ENCODE results near the gene MUSK.
"Not testable (repeated sequence)": the region's sequence is repeated elsewhere in the genome, so short reads cannot be mapped to it uniquely, and the experiment has no call there.

MUSK gene

DNA sequence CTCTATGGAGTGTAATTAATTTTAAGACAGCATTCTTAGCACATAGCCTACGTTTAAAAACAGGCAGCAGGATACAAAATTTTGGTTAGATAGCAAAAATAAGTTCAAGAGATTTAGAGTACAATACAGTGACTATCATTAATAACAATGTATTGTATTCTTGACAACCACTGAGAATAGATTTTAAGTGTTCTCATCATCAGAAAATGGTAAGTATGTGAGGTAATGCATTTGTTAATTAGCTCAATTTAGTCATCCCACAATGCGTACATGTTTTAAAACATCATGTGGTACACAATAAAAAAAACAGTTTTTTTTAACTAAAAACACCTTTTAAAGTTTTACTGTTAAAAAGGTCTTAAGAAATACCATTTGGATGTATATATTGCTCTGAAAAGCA is 94.2 kb downstream of the MUSK start:
- DNase-seq (ENCODE audit: low read depth in 2 of 2) = no peak

DNA sequence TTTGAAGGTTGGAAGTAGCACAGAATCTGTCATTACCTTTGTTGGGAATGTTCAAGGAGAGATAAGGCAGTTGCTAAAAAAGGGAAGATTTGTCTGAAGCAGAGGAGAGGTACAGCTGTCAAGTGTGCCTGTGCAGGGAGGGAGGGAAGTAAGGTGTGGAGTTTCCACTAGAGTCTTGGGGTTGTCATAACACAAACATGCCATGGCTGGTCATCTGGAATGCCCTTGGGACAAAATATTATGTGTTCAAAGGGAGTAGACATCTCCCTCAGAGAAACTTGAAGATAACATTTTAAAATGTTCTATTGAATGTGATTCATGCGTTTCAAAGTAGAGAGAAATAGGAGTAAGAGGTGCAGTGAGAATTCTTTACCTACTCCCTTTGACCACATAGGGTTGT is 95.0 kb downstream of the MUSK start:
- DNase-seq (ENCODE audit: low read depth in 2 of 2) = no peak

DNA sequence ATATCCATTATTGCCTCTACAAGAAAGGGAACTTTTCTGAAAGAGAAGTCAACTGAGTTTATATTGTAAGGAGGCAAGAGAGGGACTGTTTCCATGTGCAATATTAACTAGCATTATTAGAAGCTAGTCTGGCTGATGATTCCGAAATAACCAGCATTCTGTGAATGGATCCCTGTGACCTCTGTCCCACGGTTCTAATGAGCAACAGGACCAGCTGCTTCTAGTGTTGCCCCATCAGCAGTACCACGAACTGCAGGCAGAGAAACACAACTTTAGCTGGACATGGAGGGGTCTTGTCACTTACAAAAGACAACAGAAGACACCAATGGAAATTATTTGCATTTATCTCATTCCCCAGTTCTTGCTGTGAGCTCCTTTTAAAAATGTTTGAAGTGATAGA is 95.4 kb downstream of the MUSK start:
- DNase-seq (ENCODE audit: low read depth in 2 of 2) = no peak

DNA sequence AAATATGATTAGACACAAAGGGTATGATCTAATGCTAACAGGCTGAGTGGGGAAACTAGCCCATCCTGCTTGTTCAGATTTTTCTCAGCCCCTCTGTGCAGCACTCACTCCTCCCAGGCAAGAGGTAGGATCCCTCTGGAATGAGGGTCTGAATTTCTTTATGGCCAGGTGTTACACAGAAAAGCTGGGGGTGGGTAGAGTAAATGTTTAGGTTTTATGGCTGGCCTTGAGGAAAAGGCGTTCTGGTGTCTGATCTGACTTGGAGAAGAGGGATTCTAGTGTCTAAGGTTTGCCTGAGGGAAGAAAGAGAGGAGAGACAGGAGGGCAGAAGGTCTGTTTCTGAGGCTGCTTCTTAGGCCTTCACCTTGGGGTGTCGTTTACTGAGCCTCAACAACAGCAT is 97.3 kb downstream of the MUSK start:
- DNase-seq (ENCODE audit: low read depth in 2 of 2) = no peak

DNA sequence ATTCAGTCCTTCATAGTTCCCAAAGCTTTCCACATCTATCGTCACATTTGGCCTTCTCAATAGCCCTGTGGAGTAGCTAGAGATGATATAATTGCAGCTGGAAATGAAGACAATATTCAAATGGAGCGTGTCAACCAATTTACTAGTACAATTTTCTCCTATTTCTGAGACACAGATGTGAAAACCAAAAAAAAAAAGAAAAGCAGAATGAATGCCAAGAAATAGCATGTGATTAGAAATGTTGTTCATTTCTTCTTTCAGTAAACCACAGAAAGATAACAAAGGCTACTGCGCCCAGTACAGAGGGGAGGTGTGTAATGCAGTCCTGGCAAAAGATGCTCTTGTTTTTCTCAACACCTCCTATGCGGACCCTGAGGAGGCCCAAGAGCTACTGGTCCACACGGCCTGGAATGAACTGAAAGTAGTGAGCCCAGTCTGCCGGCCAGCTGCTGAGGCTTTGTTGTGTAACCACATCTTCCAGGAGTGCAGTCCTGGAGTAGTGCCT is 99.0 kb downstream of the MUSK start:
- DNase-seq (ENCODE audit: low read depth in 2 of 2) = no peak

DNA sequence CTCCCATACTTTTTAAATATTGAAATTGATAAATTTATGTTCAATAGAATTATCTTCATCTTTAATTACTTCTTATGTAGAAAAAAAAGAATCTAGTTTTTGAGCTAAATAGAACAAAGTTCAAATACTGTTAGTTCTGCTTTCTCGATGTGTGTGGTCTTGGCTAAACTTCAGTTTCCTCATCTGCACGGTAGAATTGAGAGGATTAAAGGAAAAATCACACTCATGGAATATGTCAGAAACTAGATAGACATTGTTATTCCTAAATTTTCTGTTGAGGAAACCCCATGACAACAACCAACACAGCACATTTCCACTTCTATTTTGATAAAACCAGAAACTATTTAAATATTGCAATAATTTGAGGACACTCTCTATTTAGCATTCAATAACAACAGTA is 100.3 kb downstream of the MUSK start:
- no peak for DNase-seq (ENCODE audit: low read depth in 2 of 2)

DNA sequence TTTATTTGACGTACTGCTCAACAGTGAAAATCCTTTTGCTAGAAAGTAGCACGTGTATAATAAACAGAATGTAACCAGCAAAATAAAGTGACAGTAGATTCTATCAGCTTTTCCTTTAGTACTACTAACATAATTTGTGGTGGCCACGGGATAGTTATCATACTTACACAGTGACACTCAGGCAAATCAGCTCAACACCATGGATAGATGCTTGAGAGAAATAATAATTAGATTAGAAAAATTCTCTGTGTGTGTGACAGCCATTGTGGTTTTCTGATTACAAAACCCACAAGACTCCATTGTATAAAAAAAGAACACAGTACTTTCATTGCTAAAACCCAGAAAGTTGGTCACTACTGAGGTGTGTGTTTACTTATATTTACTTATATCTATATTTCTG is 101.1 kb downstream of the MUSK start:
- DNase-seq (ENCODE audit: low read depth in 2 of 2) = no peak

DNA sequence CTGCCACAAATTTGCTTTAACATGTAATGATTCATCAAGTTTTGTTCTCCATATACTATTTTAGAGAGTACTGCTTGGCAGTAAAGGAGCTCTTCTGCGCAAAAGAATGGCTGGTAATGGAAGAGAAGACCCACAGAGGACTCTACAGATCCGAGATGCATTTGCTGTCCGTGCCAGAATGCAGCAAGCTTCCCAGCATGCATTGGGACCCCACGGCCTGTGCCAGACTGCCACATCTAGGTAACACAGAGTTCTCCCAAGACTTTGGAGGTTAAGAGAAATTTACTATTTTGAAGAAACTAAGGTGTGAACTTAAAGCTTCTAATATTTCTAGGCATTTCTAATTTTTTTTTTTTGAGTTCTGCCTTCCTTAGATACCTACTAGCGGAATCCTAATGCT is 107.1 kb downstream of the MUSK start:
- no peak for DNase-seq (ENCODE audit: low read depth in 2 of 2)

DNA sequence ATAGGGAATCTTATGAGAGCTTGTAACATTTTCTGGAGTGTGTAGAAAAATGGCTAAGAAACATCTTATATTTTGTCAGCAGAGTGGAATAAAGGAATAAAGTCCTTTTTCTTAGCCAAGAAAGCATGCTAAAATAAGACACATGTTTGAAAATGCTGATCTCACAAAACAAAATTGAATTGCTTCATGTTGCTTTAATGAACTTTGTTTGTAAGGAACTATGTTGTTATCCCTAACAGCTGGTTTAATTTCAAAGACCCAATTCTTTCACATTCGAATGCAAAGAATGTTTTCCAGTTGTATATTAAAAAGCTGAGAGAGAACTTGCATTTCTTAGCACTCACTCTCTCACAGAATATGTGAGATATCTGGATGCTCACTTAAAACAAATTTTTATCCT is 107.6 kb downstream of the MUSK start:
- DNase-seq (ENCODE audit: low read depth in 2 of 2) = no peak

DNA sequence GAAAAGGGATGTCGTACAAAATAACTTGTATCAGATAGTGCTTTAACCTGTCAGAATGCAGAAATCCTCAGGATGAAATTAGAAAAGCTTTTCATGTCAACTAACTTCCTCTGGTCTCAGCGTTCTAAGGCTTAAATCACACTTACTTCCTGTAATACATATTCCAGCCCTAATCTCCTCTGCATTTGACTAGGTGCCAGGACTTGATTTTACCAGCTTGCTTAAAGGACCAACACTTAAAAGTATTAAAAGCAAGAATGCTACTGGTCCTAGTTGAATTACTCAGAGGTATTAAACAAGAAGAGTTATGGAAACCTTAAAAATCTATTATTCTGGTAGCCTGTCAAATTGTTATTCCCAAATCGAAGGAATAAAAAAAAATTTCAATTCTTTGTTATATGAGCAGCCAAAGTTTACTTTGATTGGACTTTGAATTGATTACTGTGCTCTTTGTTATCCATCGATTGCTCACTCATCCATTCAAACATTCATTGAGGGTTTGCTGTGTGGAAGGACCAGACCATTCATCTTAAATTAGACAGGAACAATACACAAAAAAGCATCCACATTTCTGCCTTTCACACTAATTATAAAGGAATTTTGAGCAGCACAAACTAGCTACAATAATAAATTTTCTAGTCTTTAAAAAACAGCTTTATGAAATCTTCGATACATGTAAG is 108.7 kb downstream of the MUSK start:
- DNase-seq (ENCODE audit: low read depth in 2 of 2) = no peak

DNA sequence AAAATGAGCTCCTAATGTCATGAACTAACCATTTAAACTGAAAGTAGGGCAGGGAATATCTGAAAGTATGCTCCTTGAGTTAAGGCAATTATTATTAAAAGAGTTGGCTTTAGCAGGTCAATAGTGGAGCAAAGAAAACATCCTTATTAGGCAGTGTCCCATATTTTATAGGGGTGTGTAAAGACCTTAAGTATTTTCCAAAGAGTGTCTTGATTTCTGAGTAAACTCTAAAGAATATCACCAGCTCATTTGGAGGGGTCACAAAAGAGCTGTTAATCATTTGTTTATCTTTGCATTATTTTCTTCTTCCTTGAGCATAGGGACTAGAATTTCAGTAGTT is 109.3 kb downstream of the MUSK start:
- DNase-seq (ENCODE audit: low read depth in 2 of 2) = no peak

DNA sequence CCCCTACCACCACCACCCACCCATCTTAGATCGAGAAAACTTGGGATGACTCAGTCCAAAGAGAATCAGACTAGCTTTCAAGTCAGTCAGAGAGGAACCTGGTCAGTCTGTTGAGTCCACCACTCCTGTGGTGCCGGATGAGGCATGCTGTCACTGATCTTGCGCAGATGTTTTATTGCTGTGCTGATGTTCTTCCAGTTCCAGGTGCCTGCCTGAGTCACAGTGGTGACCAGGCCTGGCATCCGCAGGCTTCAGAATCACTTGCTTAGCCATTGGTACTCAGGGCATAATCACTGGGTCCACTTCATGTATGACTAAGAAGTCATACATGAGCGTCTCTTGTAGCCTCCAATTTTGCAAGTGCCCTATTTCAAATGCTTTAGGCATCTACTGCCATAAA is 114.1 kb downstream of the MUSK start:
- no peak for DNase-seq (ENCODE audit: low read depth in 2 of 2)

DNA sequence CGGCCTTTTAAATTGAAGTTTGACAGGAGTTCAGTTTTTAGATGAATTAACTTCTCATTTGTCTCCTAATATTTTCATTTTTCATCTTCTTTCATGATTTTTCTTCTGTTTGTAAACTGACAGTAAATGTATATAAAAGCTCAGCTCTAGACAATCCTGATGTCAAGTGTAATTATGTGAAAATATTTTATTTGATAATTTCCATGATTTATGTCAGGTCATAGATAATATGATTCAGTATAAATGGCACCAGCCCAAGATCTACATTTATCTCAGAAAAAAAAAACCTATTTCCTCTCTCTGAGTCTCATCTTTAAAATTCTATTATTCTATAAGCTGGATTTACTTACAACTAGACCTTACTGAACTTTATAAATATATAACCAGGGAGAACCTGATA is 115.7 kb downstream of the MUSK start:
- DNase-seq (ENCODE audit: low read depth in 2 of 2) = no peak

DNA sequence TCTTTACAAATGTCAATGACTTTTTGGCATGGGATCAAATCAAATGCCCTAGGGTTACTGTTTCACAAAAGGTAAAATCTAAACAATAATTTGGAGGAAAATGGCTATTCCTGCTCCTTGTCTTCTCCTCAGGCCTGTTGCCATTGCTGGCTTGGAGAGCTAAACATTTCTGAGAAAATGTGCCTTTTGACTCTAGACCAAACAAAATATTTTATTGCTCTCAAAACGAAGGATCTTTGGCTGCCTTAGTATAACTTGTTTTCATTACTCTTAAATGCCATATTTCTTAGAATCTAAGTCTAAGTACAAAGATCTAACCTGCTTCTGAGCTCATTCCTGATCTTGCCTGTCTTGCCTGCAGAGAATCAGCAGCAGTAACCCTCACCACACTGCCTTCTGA is 116.6 kb downstream of the MUSK start:
- DNase-seq (ENCODE audit: low read depth in 2 of 2) = no peak

DNA sequence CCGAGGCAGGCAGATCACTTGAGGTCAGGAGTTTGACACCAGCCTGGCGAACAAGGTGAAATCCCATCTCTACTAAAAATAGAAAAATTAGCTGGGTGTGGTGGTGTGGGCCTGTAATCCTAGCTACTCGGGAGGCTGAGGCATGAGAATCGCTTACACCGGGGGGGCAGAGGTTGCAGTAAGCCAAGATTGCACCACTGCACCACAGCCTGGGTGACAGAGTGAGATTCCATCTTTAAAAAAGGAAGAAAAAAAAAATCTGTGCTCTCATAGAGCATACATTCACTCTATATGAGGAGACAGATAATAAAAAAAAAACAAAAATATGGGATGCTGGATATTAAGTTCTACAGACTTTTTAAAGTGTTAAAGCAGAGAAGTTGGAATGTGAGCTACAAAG is 119.8 kb downstream of the MUSK start:
- not testable (repeated sequence) for DNase-seq (ENCODE audit: low read depth in 2 of 2)

DNA sequence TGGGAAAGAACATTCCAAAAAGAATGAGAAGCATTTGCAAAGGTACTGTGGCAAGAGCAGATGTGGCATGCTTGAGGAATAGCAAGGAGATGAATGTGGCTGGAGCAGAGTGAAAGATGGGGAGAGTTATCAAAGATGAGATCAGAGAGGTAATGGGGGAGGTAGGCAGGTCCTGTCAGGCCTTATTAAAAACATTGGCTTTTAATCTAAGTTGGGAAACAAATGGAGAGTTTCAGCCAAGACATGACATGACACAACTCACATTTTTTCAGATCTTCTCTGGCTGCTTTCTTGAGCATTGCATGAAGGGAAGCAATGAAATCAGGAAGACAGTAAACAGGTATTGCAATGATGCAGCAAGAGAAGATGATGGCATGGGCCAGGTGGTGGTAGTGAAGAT is 120.3 kb downstream of the MUSK start:
- DNase-seq (ENCODE audit: low read depth in 2 of 2) = no peak

DNA sequence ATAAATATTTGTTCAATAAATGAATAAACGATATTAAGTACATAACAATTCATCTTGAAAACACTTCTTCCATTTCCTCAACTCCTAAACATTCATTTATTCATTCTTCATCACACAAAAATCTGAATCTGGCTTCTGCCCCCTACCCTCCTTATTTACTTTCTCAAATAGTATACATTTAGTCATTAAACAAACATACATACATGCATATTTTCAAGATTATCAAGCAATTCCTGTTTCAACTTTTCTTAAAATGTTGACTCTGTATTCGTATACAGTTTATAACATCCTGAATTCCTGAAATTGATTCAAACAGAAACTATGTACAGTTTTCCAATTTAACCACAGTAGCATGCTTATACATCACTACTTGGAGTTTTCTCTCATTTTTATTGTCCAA is 129.0 kb downstream of the MUSK start:
- no peak for DNase-seq (ENCODE audit: low read depth in 2 of 2)

DNA sequence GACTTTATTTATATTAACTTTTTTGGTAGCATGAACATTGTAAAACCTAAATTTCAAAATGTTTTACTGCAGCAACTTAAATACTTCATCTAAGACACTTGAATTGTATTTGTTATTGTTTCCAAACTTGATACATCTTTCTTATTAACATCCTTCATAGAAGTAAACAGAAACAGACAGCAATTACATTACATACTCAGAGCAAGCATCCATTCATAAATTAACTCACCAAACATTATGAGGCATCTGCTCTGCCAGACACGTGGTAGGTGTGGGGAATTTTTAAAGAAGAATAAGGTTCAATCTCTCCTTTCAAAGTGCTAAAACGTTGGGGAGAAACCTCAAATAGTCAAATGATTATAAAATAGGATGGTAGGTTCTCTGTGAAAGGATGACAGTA is 130.8 kb downstream of the MUSK start:
- no peak for DNase-seq (ENCODE audit: low read depth in 2 of 2)

DNA sequence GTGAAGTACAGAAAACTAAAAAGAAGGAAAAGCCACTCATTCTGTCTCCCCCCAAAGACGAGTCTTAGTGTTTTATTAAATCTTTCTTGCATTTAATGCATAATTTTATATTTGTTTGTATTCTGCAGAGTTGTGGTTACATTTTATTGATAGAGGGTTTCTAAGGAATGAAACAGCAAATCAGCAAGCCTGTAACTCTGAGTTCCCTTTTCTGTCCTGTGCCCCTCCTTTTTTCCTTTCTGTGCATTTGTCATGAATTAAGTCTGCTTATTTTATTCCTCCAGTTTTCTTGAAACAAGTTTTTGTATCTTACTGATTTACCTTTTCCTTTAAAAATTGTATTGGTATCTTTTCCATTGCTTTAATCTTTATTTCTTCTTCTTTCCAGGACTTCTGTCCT is 132.8 kb downstream of the MUSK start:
- DNase-seq (ENCODE audit: low read depth in 2 of 2) = no peak

DNA sequence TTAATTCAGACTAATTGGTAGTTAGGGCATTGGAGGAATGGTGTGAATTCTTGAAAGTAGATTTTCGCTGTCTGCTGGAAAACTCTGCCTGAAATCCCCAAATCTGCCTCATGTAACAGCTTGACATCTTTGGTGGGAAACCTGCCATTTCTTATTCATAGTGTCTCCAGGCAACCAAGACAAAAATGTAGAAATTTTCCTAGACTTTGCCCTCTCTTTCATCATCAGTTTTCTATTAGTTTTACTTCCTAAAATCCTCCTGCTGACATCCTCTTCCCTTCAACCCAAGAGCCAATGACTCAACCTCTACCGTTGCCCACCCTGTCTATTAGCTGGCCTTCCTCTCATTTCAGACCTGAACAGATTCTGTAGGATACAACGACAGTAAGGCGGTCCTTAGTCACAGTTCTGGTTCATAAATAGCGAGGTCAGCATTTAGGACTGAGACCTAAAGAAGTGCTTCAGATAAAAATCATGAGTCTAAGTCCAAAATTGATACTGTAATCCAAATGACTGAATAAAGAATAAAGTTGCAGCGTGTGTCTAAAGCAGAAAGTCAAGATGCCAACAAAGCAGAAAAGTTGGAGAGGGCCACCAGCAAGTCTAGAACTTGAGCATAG is 133.9 kb downstream of the MUSK start:
- DNase-seq (ENCODE audit: low read depth in 2 of 2) = no peak

DNA sequence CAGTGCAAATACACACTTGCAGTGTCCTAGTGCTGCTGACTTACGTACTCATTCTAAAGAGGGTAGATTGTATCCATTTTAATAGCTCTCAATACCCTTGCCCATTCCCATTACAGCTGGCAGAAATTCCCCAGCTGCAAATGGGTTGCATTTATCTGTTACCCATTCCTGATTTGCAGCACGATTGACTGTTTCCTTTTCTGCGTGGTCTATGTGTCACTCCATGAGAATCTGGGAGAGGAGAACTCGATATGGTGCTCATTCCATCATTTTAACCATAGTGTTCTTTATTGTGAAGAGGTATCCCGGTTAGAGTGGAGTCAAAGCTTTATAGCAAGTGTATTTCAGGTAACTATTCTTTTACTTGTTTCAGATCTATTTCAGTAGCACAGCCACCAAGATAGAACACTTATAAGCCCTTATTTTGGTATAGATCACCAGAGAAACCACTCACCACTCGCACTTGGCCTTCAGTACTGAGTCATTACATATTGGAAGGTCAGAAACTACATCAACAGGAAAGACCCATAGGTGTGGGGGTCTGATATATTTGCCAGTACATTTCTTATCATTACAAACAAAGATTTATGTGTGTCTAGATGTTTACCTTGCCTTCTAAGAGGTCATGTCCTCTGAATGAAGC is 139.5 kb downstream of the MUSK start:
- DNase-seq (ENCODE audit: low read depth in 2 of 2) = no peak

DNA sequence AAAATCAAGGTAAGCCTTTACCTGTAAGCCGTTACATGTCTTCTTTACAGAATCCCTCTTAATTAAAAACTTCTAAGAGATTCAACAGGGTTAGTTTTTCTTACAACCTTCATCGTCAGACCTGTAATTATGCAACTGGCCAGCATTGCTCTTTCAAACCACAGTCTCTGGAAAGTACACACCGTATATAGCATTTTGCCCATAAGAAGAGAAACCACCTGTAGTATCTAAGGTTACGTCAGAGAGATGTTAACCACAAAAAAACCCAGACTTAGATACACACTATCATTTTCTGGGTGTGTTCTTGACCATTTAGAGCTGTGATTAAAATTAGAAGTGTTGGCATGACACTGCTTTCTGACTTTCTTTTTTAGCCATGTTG is 140.0 kb downstream of the MUSK start:
- no peak for DNase-seq (ENCODE audit: low read depth in 2 of 2)

DNA sequence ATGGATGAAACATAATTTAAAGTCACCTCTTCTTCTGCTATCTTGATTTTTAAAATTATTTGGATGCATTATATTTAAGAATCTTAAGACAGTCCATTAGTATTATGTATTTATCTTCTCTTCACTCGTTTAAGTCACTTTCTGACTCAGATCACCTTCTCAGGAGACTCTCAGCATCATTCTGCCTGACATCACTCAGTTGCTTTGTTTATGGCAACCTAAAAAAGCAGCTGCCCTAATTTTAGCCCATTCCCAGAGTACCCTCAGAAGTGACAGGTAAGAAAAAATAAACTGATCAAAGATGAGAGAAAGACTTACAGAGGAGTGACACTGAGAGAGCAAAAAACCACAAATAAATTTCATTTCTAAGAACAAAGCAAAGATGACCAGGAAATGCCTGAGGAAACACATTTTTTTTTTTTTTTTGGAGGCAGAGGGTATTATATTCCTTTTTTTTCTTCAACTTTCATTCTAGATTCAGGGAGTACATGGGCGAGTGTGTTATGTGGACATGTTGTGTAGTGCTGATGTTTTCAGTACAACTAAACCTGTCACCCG is 140.5 kb downstream of the MUSK start:
- no peak for DNase-seq (ENCODE audit: low read depth in 2 of 2)
